ENCODE measurements around the gene MTHFD2.

DNA sequence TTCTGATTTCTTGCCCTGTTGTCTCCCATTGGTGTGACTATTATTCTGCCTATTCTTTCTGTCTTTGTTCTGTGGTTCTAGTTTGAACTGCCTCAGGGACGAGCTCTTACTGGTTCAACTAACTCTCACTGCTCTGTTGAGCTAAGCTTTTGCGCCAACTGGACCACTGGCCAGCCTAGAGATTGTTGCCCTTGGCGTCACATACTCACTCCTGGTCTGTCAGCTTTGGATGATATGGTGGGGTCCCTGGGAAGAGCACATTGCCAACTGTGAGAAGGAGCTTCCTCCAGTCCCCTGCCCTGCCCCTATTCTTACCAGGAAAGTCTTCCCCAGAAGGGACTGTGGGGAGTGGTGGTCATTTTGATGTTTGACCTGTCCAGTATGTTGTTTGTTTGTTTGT lies 6.0 kb downstream of the MTHFD2 start:
- TF ChIP-seq, protein P1, sequence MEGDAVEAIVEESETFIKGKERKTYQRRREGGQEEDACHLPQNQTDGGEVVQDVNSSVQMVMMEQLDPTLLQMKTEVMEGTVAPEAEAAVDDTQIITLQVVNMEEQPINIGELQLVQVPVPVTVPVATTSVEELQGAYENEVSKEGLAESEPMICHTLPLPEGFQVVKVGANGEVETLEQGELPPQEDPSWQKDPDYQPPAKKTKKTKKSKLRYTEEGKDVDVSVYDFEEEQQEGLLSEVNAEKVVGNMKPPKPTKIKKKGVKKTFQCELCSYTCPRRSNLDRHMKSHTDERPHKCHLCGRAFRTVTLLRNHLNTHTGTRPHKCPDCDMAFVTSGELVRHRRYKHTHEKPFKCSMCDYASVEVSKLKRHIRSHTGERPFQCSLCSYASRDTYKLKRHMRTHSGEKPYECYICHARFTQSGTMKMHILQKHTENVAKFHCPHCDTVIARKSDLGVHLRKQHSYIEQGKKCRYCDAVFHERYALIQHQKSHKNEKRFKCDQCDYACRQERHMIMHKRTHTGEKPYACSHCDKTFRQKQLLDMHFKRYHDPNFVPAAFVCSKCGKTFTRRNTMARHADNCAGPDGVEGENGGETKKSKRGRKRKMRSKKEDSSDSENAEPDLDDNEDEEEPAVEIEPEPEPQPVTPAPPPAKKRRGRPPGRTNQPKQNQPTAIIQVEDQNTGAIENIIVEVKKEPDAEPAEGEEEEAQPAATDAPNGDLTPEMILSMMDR (IDR thresholded peaks at IDR 0.05; ENCODE audit: borderline replicate concordance, extremely low read depth, low read length, poor library complexity, severe bottlenecking) = no peak
- TF ChIP-seq EZH2 (IDR thresholded peaks at IDR 0.05; ENCODE audit: borderline replicate concordance, low read depth, low read length, severe bottlenecking) = no peak
